Hepatocyte (in vitro differentiated cells): ENCODE results near the gene DAAM1.

Experiments
- EZH2 ChIP-seq: fragments of 200-600 bp; sonication (generic); IDR thresholded peaks from 2 replicates; pipeline ENCODE4 v1.6.1; 2016; ENCODE audit warnings: antibody characterized with exemption, mild to moderate bottlenecking, borderline replicate concordance
- TF ChIP-seq, protein P1 (sequence below): fragments of 200-600 bp; sonication (generic); IDR thresholded peaks from 2 replicates; pipeline ENCODE4 v1.5.1; 2016; ENCODE audit warnings: antibody characterized with exemption, mild to moderate bottlenecking; ENCODE audit not compliant: poor library complexity

DNA sequence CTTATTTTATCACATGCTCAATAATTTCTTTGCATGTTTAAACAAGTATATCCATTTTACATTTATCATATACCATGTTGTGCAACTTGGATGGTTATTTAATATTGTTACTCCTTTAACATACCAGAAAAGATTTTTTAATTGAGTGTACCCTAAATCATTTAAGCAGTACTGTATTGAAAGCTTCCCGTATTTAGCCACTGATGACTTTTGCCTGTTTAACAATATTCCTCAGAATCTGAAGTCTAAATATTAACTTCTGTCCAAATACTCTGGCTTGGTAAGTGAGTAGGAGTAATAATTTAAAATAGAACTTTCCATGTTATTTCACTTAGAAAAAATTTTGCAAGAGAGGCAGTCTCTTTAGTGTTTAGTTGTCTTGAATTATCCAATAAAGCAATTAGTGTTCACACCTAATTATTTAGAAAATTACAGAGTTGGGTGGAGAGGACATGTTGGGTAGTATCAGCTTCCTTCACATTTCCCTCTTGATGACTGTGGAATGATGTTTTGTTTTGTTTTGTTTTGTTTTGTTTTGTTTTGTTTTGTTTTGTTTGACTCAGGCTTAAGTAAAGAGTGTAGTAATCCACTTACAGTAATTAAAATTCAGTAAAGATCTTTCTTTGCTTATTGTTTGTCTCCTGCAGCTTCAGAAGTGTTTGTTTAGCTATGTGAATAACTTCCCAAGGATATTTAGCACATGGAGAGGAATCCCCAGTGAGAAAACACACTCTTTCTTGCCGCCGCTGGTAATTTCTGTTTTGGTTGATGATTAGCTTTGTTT, 59.5 kb downstream of the DAAM1 start:
- TF ChIP-seq, protein P1, sequence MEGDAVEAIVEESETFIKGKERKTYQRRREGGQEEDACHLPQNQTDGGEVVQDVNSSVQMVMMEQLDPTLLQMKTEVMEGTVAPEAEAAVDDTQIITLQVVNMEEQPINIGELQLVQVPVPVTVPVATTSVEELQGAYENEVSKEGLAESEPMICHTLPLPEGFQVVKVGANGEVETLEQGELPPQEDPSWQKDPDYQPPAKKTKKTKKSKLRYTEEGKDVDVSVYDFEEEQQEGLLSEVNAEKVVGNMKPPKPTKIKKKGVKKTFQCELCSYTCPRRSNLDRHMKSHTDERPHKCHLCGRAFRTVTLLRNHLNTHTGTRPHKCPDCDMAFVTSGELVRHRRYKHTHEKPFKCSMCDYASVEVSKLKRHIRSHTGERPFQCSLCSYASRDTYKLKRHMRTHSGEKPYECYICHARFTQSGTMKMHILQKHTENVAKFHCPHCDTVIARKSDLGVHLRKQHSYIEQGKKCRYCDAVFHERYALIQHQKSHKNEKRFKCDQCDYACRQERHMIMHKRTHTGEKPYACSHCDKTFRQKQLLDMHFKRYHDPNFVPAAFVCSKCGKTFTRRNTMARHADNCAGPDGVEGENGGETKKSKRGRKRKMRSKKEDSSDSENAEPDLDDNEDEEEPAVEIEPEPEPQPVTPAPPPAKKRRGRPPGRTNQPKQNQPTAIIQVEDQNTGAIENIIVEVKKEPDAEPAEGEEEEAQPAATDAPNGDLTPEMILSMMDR, result no peak
- no peak for TF ChIP-seq EZH2
